Measurements from ENCODE around the gene CALR.

- TF ChIP-seq POLR2AphosphoS5 (IDR thresholded peaks at IDR 0.05; ENCODE audit: low read depth, low read length) (no peak), SIN3A (IDR thresholded peaks at IDR 0.05; ENCODE audit: borderline replicate concordance, insufficient read depth, low read length) (no peak)
Observed at GRCh38 chr19:12954612-12954962, 16.2 kb downstream of the CALR start.

Data from PFSK-1 (cell line).